ENCODE measurements around the gene SURF6.
"Not testable (repeated sequence)": the region's sequence is repeated elsewhere in the genome, so short reads cannot be mapped to it uniquely, and the experiment has no call there.

Gene SURF6

DNA sequence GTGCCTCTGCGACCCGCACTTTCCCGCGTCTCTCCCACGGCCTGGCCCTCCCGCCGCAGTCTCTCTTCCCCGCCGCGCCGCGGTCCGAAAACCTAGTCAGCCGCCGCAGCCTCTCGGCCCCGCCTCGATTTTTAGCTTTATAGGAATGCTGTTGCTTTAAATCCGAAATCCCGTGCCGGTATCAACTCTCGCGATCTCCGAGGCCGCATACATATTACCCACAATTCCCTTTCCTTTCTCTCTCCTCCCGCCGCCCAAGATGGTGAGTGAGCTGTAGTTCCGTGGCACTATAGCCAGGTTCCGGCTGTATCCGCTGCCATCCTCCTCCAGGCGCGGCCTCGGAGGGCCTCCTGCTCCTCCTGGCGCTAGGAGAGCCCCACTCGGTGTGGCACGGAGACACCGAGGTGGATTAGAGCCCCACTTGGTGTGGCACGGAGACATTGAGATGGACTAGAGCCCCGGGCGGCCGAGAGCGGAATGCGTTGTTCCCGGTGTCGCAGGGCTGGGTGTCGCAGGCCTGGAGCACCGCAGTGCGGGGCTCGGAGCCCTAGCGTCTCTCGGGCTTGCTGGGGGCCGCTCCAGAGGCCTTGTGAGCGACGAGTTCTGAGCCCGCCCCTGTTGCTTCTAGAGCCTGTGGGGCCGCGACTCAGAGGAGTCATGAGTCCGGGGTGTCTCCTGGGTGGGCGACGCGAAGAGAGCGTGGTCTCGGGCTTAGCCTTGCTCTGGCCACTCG, 12.2 kb upstream of the SURF6 start, which contains the start of the genes MED22 and RPL7A:
Gene MED22 (minus strand): TSS at position 147 of the 733 bp plus-strand sequence. CDS start 1,469 bp downstream, outside the sequence.
Gene RPL7A (plus strand): TSS at position 234 of the 733 bp plus-strand sequence. CDS start 26 bp downstream, at position 260.
- DNase-seq (ENCODE audit: low spot score) = peak; percentile 94

DNA sequence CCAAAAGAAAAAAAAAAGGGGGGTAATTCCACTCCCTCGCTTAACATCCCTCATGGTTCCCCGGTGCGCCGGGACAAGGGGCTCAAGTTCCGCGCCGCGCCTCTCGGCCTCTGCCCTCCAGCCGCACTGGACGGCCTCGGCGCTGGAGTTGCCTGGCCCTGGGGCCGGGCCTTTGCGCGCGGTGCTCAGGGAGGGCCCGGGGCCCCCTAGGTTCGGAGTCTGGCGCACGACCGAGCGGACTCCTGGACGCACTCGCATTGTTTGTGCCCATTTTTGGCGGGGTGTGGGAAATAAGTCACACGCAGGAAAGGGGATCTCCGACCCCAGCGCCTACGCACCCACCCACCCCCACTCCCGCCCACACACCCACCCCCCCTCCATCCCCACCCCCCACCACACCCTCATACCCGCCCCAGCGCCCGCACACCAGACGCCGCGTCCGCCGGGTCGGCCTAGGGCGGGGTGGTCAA, 11.6 kb upstream of the SURF6 start:
- peak; percentile 18 for DNase-seq (ENCODE audit: low spot score)

DNA sequence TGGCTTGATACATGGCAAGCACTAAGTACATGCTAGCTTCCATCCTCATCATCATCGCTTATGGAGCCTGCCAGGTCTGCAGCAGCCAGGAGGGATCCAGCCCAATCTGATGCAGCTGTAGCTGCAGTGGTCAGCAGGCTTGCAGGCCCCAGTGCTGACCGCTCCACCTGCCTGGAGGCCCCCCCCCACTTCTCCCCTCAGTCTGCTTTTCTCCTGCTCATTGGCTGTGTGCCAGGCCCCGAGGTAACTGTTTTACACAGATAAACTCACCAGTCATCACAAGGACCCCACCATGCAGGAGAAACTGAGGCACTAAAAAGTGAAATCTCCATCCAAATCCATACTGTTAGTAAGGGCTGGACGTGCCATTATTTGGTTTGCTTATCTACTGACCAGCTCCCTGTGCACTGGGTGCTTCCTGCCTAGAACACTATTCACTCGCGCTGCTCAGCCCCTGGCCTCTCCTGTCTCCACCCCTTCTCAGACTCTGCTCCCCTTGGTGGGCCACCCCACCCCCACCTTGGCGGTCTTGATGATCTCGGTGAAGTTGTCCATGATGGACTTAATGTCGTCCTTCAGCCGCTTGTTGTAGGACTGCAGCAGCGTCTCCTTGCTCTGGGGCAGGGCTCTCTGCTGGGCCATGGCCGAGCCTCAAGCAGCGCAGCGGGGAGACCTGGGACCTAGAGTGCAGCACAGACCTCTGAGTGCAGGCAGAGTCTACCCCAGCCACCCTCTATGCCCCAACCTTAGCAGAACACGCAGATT, 10.2 kb upstream of the SURF6 start:
- DNase-seq (ENCODE audit: low spot score) = no peak

DNA sequence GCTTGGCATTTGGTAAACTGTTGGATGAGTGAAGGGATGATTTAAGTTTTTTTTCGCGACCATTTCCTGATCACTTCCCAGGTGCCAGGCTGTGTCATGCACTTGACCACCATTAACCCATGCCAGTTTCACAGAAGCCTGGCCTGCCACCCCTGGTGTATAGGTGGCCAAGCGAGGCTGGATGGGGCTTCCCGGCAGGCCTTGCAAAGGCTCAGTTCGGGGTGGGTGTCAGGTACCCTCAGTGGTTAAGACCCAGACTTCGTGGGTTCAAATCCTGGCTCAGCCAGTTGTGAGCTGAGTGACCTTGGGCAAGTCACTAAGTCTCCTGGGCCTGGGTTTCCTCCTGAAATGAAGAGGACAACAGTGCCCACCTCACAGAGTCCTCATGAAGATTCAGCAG, 9.6 kb upstream of the SURF6 start:
- no peak for DNase-seq (ENCODE audit: low spot score)

DNA sequence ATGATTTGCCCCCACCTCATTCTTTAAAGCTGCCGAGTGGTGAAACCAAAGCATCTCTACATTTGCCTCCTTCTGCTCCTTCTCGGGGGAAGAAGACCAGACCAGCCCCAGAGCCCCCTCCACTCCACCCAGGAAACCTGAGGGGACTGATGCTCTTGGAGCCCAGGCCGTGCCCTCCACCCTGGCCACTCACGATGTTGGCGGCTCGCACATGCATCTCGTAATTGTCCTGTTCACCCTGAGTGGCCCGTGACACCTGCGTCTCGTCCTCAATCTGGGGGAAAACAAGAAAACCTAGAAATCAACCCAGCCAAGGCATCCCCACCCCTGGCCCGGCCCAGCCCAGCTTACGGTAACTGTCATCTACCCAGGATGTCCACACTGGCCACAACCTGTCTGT, 9.0 kb upstream of the SURF6 start:
- no peak for DNase-seq (ENCODE audit: low spot score)

DNA sequence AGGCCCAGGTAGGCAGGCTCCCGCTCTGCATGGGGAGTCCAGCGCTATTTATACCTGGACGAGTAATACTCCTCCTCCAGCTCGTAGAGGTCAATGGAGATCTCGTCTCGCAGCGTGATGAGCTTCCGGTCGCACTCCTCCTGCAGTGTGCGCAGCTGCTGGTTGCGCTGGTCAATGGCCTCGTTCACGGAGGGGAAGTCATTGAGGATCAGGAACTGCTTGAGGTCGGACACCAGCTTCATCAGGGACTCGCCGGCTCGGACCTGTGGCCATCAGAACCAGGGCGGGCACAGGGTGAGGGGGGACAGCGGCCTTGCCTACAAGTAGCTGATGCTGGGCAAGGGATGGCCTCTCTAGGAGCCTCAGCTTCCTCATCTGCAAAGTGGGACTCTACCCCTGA, 8.1 kb upstream of the SURF6 start:
- DNase-seq (ENCODE audit: low spot score) = no peak

DNA sequence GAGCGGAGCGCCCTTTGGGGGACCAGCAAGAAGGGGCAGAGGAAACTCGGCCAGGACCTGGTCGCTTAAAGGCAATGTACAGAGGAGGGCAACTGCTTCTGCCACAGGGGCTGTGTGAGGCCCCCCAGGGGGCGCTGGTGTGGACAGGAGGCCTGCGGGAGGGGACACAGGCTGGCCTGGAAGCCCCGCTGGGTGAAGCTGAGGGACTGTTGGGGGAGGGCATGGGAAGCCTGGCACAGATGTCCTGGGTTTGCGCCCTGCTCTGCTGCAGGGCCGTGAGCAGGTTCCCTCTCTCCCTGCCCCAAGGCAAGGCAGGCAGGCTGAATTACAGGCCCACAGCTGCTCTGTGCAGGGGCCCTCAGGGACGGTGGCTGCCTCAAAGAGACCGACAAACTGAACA, 6.6 kb upstream of the SURF6 start:
- DNase-seq (ENCODE audit: low spot score) = no peak

DNA sequence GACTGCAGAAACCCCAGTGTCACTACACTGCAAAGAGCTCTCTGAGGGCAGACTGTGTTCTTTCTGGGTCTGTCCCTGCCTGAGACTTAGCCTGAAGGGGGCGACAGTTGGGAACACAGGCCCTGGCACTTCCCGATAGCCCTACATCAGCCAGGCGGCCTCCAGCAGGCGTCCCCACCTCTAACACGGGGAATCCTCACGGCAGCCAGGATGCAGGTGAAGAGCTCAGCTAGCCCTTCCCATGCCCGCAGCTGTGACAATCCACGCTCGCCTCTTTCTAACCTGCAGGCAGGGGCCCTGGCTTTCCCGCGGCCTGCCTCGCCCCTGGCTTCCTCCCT, 6.0 kb upstream of the SURF6 start:
- no peak for DNase-seq (ENCODE audit: low spot score)

DNA sequence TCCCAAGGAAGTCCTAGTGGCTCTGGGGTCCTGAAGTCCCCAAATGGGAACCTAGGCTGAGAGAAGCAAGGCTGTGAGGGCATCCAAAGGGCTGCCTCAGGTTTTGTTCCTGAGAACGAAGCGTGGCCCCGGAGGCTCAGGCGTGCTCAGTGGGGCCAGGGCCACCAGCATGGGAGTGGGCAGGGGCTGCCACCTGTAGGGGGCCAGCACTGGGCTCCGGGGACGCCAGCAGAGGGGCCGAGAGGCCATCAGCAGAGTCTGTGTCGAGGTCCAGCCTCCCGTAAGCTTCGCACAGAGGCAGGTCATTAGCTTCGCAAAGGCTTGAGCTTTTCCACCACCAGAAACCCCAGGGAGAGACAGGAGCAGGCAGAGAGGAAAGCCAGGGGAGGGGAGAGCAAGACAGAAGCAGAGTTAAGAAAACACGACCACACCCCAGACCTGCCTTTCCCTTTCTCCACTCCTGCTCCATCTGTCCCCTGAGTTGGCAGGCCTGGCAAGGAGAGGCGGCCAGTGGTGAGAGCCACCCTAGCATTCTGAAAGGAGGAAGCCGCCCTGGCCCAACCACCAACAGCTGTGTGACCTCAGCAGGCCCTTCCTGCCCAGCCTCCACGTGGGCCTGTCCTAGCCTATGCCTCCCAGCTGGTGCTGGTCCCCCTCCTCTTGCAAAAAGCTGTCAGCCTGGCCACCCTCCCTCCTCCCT, 5.5 kb upstream of the SURF6 start:
- DNase-seq (ENCODE audit: low spot score) = no peak

DNA sequence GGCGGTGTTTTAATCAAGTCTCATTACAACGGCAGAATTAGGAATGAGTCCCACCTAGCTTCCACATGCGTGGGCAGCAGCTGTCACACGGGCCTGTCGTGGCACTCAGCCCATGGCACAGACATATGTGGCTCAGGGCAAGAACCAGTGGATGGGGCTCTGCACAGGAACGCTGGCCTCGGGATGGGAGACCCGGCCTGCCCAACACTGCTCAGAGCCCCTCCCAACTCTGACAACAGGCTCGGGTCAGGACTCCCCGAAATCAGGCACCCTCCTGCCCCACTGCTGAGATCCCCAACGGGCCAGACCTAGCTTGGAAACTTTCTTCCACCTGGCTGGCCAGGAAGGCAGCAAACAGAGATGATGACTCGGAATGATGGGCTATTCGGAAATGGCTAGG, 4.9 kb upstream of the SURF6 start:
- DNase-seq (ENCODE audit: low spot score) = no peak

DNA sequence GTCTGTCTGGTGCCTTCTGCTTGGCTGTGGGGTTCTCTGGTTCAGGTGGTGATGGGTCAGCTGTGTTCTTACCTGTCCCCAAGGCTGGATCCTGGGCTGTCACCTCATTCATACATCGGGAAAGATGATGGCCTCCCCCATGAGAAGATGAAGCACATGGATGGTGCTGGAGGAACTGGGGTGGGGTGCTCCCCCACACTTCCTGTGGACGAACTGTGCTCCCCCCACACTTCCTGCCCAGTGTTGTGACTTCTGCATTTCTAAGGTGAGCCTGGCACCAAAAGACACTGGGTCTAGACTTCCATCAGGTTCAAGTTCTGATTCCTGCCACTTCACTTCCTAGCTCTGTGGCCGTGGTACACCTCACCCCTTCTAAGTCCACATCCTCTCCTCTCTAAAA, 4.3 kb upstream of the SURF6 start:
- DNase-seq (ENCODE audit: low spot score) = no peak

DNA sequence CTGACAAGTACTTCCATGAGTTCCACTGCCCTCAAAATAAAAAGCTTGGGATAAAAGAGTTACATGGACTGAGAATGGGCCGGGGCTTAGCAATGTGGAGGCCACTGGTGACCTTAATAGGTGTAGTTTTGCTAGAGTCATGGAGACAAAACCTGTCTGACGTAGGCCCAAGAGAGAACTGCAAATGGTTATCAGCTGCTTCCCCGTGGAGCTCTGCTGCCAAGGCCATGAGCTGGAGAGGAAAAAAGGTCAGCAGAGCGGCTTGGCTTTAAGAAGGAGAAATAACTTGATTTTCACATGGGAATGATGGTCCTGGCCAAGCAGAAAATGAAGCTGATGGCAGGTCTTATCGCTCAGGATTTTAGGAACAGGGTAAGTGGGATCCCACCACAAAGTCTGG, 3.7 kb upstream of the SURF6 start:
- DNase-seq (ENCODE audit: low spot score) = no peak

DNA sequence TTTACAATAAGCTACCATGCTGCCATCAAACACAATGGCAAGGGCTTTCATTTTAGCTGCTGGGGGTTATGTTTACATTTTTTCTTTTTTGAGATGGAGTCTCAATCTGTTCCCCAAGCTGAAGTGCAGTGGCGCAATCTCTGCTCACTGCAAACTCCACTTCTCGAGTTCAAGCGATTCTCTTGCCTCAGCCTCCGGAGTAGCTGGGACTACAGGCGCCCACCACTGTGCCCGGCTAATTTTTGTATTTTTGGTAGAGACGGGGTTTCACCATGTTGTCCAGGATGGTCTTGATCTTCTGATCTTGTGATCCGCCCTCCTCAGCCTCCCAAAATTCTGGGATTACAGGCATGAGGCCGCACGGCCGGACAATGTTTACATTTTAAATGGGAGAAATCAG, 1.1 kb downstream of the SURF6 start:
- not testable (repeated sequence) for DNase-seq (ENCODE audit: low spot score)

DNA sequence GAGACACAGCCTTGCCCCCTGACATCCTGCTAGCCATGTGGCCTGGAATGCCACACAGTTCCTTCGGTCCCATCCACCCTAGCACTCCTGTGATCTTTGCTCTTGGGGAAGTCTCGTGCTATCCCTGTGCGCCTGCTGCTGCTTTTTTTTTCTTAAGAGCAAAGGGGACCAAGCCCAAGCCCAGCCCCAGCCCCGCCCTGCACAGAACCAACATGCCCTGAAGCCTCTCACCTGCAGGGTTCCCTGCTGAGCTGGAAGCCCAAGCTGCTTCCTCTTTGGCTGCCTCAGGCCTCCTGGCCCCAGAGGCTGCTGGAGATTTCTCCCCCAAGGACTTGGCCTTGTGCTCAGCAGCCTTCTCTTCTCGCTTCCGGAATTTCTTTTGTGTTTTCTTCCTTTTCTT, 1.8 kb downstream of the SURF6 start:
- DNase-seq (ENCODE audit: low spot score) = peak; percentile 69

DNA sequence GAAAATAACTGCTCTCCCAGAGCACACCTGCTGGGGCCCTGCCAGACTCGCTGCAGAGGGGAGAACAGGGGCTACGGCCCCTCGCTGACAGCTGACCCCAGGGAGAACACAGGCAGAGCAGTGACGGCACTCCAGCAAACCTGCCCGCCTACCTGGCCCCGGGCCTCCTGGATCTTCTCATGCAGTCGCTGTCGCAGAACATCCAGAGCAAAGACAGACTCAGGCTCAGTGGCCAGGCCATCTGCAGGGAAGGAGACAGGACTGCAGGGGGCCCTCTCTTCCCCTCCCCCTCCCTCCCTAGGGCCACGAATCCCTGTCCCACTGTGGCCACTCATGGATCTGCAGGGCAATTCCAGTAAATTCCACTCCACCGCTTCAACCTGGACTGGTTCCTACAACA, 2.4 kb downstream of the SURF6 start:
- DNase-seq (ENCODE audit: low spot score) = no peak

DNA sequence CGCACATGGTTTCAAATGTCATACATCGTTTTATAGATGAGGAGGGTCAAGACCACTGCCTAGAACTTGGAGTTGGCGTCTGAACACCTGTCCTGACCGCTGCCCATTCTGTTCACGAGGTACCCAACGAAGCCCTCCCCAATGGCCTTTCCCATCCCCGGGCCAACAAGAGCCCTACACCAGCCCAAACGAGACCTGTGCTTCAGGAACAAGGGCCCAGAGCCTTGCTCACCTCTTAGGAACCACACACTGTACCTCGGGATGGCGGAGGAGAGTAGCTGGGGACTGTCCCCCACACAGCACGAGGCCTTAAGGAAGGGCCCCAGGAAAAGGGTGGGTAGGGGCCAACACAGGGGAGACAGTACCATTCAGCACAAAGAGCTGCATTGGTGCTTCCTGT, 3.0 kb downstream of the SURF6 start:
- DNase-seq (ENCODE audit: low spot score) = no peak

DNA sequence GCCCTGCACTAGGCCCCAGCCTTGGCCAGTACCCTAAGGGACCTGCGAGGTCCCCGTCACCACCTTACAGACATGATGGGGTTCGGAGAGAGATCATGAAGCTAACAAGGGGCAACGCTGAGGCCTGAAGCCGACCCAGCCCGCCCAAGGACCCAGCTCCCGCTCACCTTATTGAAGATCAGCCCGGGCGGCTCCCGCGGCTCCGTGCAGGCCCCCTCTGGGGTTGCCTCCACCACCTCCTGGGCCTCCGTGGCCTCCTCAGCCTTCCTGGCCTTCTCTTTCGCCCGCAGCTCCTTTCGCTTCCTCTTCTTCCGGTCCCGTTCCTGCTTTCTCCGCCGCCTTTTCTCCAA, 3.6 kb downstream of the SURF6 start:
- DNase-seq (ENCODE audit: low spot score) = no peak

DNA sequence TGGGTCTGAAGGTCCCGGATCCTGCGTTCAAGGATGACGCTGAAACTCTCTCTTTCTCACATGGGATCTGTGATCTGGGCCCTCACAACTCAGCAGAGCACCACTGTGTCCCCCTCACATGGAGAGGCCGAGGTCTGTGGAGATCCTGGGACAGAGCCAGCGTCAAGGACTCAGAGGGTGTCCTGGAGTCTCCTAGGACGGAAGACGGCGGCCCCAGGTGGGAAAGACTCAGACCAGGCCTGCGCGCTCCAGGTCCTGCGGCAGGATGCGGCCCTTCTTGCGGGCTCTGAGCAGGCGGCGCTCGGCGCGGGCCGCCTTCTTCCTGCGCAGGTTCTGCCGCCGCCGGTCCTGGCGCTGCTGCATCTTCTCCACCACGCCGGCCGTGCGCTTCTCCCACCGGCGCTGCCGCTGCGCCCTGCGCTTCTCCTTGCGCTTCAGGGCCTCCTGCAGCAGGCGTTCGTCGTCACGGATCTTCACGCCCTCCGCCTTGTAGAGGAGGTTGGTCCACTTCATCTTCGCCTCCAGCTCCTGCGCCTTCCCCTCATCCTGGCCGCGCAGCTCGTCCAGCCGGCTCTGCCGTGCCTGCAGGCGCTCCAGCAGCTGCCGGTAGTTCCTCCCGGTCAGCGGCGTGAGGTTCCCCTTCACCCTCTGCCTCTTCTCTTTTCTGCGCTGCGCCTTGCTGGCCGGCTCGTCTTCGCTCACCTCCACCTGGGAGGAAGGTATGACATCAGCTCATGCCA, 4.2 kb downstream of the SURF6 start:
- no peak for DNase-seq (ENCODE audit: low spot score)

DNA sequence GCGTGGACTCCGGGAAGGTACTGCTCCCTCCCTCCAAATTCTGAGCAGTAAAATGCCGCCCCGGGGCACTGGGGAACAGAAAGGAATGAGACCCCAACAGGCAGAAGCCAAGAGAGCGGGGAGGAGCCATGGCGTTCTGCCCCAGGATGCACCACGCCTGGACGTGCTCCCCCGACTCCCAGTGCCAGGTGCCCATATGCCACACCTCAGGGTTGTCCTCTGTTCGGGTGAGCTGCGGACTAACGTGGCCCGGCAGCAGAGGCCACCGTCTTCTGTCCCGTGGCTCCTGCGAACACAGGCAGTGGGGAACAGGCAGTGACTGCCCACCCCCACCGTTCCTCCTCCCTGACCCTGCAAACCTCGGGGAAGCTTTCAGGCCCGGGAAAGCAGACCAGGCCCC, 4.8 kb downstream of the SURF6 start:
- no peak for DNase-seq (ENCODE audit: low spot score)

DNA sequence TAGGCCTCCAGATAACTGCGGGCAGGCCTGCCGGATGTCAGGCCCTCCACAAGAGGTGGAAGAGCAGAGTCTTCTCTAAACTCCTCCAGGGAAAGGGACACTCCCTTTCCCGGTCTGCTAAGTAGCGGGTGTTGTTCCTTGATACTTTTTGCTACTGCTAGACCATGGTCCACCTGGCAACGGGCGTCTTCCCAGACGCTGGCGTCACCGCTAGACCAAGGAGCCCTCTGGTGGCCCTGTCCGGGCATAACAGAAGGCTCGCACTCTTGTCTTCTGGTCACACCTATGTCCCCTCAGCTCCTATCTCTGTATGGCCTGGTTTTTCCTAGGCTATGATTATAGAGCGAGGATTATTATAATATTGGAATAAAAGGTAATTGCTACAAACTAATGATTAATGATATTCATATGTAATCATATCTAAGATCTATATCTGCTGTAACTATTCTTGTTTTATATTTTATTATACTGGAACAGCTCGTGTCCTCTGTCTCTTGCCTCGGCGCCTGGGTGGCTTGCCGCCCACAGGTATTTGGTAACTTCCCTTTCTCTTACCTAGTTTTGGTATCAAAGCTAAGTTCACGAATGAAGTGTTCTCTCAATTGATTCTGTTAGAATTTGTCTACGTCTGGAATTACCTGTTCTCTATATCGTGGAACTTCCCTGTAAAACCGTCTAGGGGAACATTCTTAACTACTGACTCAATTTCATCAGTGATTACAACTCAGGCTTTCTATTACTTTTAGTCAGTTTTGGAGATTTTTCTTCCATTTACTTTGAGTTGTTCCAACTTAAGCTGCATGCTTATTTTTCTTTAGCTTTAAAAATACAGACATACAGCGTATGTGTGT, 6.5 kb downstream of the SURF6 start:
- DNase-seq (ENCODE audit: low spot score) = not testable (repeated sequence)

DNA sequence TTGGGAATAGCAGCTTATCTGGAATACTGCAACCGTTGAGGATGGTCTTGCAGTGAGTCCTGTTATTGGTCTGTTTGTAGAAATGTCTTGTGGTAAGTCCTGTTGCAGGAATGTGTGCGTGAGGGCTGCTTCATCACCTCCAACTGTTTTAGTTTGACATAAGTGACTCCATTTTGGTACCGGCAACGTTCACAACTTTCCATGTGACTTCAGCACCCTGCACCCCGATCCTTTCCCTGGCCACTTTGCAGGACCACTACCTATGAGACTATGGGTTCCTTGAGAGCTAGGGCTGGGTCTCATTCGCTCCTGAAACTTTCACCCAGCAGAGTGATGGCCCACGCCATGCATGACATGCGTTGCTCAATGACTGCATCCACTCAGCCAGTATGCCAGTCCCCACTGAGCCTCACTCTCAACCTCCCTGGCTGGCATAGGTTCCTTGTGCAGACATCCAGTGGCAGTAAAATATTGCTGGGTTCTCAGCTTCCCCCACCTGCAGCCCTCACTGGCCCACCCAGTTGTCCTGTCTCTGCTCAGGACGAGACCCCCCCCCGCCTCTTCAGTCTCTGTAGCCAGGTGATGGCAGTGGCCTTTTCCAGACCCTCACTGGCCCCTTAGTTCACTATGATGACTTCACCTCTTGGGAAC, 8.0 kb downstream of the SURF6 start:
- no peak for DNase-seq (ENCODE audit: low spot score)
